HepG2 (cell line): ENCODE data around the gene DMAC1. TPM values are rescaled to one million over a fixed set of nuclear protein-coding genes. Genes with fewer than 3 reads are reported as not detected.

ENCODE experiments used
- ATAC-seq: fragments of 200-7000 bp; cut with Tn5 transposase; 3 replicates; pipeline ENCODE4 v1.9.1; 2020; ENCODE audit warnings: mild to moderate bottlenecking, moderate library complexity
- BruUV-seq: library from RNA; stranded (reverse); fragments of 400-500 nt; replicated peaks from 2 replicates; lab custom pipeline; 2021; lab: Mats Ljungman, UMichigan
- CTCF ChIA-PET: fragments of 300-600 bp; formaldehyde crosslinking; extraction: SDS; loops from one replicate; lab custom pipeline; 2021; ENCODE audit warnings: low total read pairs, inconsistent platforms, low intra/inter-chr PET ratio; lab: Yijun Ruan, JAX
- POLR2A ChIA-PET: fragments of 350-600 bp; sonication (Branson Sonifier 250); formaldehyde crosslinking; loops from one replicate; lab custom pipeline; 2020; ENCODE audit warnings: antibody characterized with exemption, inconsistent platforms; lab: Yijun Ruan, JAX
- DNase-seq: peaks from one replicate; pipeline ENCODE4 v3.0.0-alpha.2; 2015; ENCODE audit warnings: low spot score
- FAIRE-seq: peaks from 3 replicates; lab custom pipeline; 2011; peaks lifted over from hg19 to GRCh38; lab: Jason Lieb, UNC
- H2AFZ ChIP-seq: one replicate; pipeline ENCODE4 v1.6.1; 2011; ENCODE audit warnings: low read length, inconsistent platforms
- H3K27ac ChIP-seq: fragments of 300-600 bp; 3 replicates; pipeline ENCODE4 v1.8.0; 2011; ENCODE audit warnings: mixed run types, mild to moderate bottlenecking, mixed read lengths, low read length, inconsistent platforms; ENCODE audit not compliant: insufficient read depth; ENCODE audit errors: extremely low read length
- H3K27me3 ChIP-seq, 2 experiments: fragments of 200-600 bp in 1 of 2; 2 replicates in 1 of 2; 3 replicates in 1 of 2; pipeline versions ENCODE4 v1.6.0 to v1.8.0; 2011; ENCODE audit warnings: low read length in 2 of 2, mild to moderate bottlenecking in 2 of 2, moderate library complexity in 2 of 2, inconsistent platforms in 1 of 2; ENCODE audit not compliant: insufficient read depth in 2 of 2, control insufficient read depth in 1 of 2
- H3K36me3 ChIP-seq, 2 experiments: fragments of 200-600 bp in 1 of 2; replicated peaks in 1 of 2; 2 replicates in 1 of 2; 3 replicates in 1 of 2; pipeline versions ENCODE4 v1.5.1 to v1.8.0; 2011; ENCODE audit warnings: low read length in 2 of 2, inconsistent platforms in 1 of 2; ENCODE audit not compliant: insufficient read depth in 2 of 2, control insufficient read depth in 1 of 2
- H3K4me1 ChIP-seq: 2 replicates; pipeline ENCODE4 v1.5.1; 2012; ENCODE audit warnings: low read length, inconsistent platforms; ENCODE audit not compliant: insufficient read depth
- H3K4me2 ChIP-seq: 2 replicates; pipeline ENCODE4 v1.6.0; 2011; ENCODE audit warnings: low read depth, low read length, inconsistent platforms
- H3K4me3 ChIP-seq, 3 experiments: fragments of 200-600 bp in 1 of 3; sonication (generic), shearing (Covaris generic) in 1 of 3; replicated peaks in 1 of 3; 2 replicates each; pipeline ENCODE4 v1.5.1; 2011 to 2016; ENCODE audit warnings: low read length in 3 of 3, inconsistent platforms in 2 of 3, low read depth in 2 of 3, mild to moderate bottlenecking in 2 of 3, control low read depth in 1 of 3, mixed read lengths in 1 of 3; ENCODE audit not compliant: insufficient read depth in 1 of 3
- H3K79me2 ChIP-seq: one replicate; pipeline ENCODE4 v1.6.1; 2011; ENCODE audit warnings: low read length, inconsistent platforms; ENCODE audit not compliant: insufficient read depth
- H3K9ac ChIP-seq: 2 replicates; pipeline ENCODE4 v1.6.0; 2011; ENCODE audit warnings: mild to moderate bottlenecking, low read depth, low read length, inconsistent platforms; ENCODE audit not compliant: insufficient read depth
- H3K9me3 ChIP-seq: 2 replicates; pipeline ENCODE4 v1.5.1; 2012; ENCODE audit warnings: mild to moderate bottlenecking, low read length
- H4K20me1 ChIP-seq: 2 replicates; pipeline ENCODE4 v1.6.0; 2011; ENCODE audit warnings: inconsistent platforms, mild to moderate bottlenecking, low read length, moderate library complexity; ENCODE audit not compliant: insufficient read depth
- NCOA2 ChIP-seq: sonication (generic); formaldehyde crosslinking; IDR thresholded peaks from 2 replicates; pipeline ENCODE4 v1.8.0; 2022; ENCODE audit warnings: inconsistent platforms
- NRL ChIP-seq: sonication (generic); formaldehyde crosslinking; IDR thresholded peaks from 2 replicates; pipeline ENCODE4 v1.5.0; 2020; ENCODE audit warnings: missing genetic modification reagents, mild to moderate bottlenecking, moderate library complexity, borderline replicate concordance
- TCF7L2 ChIP-seq: IDR thresholded peaks from 2 replicates; pipeline ENCODE4 v1.6.1; 2011; ENCODE audit warnings: mild to moderate bottlenecking, low read depth, low read length, moderate library complexity
- ZNF24 ChIP-seq: fragments of 450-650 bp; IDR thresholded peaks from 2 replicates; pipeline ENCODE4 v1.6.1; 2017; ENCODE audit warnings: antibody characterized with exemption, mild to moderate bottlenecking
- WGBS: methylation state at CpG from one replicate; pipeline ENCODE4 v1.1.6; 2017; ENCODE audit warnings: low lambda C conversion rate; 5-methylcytosine and 5-hydroxymethylcytosine counted together
- in situ Hi-C: cut with HindIII; loops from 2 replicates; pipeline ENCODE4 v1.10.0; 2017; ENCODE audit warnings: low pct_unique_long_range_greater_than_20kb; ENCODE audit not compliant: extremely low pct_ligation_motif_present
- intact Hi-C: fragments of 100-400 bp; cut with micrococcal nuclease; formaldehyde crosslinking; loops from one replicate; pipeline ENCODE4 v1.10.0; 2022; ENCODE audit not compliant: unreplicated experiment
- polyA plus RNA-seq, 8 experiments: library from polyadenylated mRNA; depleted of rRNA in 3 of 8; stranded (reverse) in 7 of 8; unstranded in 1 of 8; fragments of >200 nt; fragmentation: Illumina TruSeq in 4 of 8; extraction: Trizol in 4 of 8; gene quantifications; 2 replicates each; pipeline versions ENCODE4 v1.2.1 to v1.2.3, GENCODE V29; 2011 to 2016; ENCODE audit warnings: low read depth in 4 of 8, missing spikeins in 1 of 8, mixed read lengths in 1 of 8; ENCODE audit not compliant: insufficient read depth in 1 of 8
- total RNA-seq, 5 experiments: library from RNA; depleted of rRNA; stranded (reverse); fragments of >200 nt; fragmentation: Illumina TruSeq; extraction: Trizol; gene quantifications; 2 replicates each; pipeline ENCODE4 v1.2.3, GENCODE V29; 2016; ENCODE audit warnings: low read depth in 1 of 5
- TF ChIP-seq, protein P1 (sequence below): sonication (generic); formaldehyde crosslinking; IDR thresholded peaks from 2 replicates; pipeline ENCODE4 v1.4.0; 2020; ENCODE audit warnings: missing genetic modification reagents
- TF ChIP-seq, protein P2 (sequence below): sonication (generic); formaldehyde crosslinking; IDR thresholded peaks from 2 replicates; pipeline ENCODE4 v1.8.1; 2023; ENCODE audit warnings: missing genetic modification reagents, inconsistent platforms, borderline replicate concordance

The DMAC1 gene
- total and polyA plus RNA-seq, 2 of the 13 experiments (the other 11 are each of a cell fraction or from before 2014, with no cell fraction given), result 44.3 to 72.9 TPM

DNA sequence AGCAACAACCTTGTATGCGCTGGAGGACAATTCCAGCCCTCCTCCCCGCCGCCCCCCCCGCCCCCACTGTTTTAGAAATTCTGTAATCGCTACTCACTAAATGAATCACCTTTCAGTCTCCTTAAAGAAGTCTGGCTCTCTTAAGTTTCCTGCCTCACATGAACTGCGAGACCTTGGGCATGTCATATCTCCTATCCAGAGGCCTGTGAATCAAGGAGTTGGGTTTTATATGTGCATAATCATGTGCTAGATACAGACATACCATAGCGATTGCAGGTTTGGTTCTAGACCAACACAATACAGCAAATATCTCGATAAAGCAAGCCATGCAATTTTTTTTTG lies 337 bp upstream of the DMAC1 start:
- Histone ChIP-seq H3K79me2 (peaks cover 10% of the 10 kb centered on the region), H3K4me2 (peak overlapping the region; percentile 77), H3K4me3 (peak overlapping the region; percentile 85 to 86 (median 86)), H3K27ac (no peak overlapping the region), H3K36me3 (peaks cover 0 to 7% of the 10 kb centered on the region in 2 experiments; a peak in 3 of 5 replicates), H2AFZ (peak overlapping the region; percentile 93), H3K27me3 (no peaks in the 10 kb centered on the region), H3K9ac (no peak overlapping the region), H3K4me1 (peaks cover 18% of the 10 kb centered on the region), H3K9me3 (no peaks in the 10 kb centered on the region), H4K20me1 (no peaks in the 10 kb centered on the region)
- intact Hi-C loops (no loop called here), in situ Hi-C loops (no loop called here)
- no peak for DNase-seq
- ATAC-seq, result peak; percentile 11; the same call in 1 of the 3 replicates
- 56% methylated on average over 5 of the region's 8 CpGs for WGBS
- no peak for FAIRE-seq
- TF ChIP-seq, protein P1, sequence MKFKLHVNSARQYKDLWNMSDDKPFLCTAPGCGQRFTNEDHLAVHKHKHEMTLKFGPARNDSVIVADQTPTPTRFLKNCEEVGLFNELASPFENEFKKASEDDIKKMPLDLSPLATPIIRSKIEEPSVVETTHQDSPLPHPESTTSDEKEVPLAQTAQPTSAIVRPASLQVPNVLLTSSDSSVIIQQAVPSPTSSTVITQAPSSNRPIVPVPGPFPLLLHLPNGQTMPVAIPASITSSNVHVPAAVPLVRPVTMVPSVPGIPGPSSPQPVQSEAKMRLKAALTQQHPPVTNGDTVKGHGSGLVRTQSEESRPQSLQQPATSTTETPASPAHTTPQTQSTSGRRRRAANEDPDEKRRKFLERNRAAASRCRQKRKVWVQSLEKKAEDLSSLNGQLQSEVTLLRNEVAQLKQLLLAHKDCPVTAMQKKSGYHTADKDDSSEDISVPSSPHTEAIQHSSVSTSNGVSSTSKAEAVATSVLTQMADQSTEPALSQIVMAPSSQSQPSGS (CRISPR knock-in tag), result no peak
- TF ChIP-seq NCOA2 (CRISPR knock-in tag), result 0 out of 2 replicates have a peak, but pooled peaks have one; percentile 5
- no peak for TF ChIP-seq TCF7L2
- no peak for TF ChIP-seq ZNF24
- POLR2A ChIA-PET, result no interaction called here
- CTCF ChIA-PET, result no interaction called here
- BruUV-seq, result no TSS peak

- Histone ChIP-seq H4K20me1 (no peaks in the 10 kb centered on the region), H3K27ac (no peak overlapping the region), H3K27me3 (no peaks in the 10 kb centered on the region), H3K4me2 (no peak overlapping the region), H3K79me2 (peaks cover 7% of the 10 kb centered on the region), H2AFZ (no peak overlapping the region), H3K9ac (no peak overlapping the region), H3K36me3 (peaks cover 0 to 7% of the 10 kb centered on the region in 2 experiments; a peak in 3 of 5 replicates), H3K9me3 (no peaks in the 10 kb centered on the region), H3K4me3 (no peak overlapping the region), H3K4me1 (peaks cover 14% of the 10 kb centered on the region)
- TF ChIP-seq, protein P2, sequence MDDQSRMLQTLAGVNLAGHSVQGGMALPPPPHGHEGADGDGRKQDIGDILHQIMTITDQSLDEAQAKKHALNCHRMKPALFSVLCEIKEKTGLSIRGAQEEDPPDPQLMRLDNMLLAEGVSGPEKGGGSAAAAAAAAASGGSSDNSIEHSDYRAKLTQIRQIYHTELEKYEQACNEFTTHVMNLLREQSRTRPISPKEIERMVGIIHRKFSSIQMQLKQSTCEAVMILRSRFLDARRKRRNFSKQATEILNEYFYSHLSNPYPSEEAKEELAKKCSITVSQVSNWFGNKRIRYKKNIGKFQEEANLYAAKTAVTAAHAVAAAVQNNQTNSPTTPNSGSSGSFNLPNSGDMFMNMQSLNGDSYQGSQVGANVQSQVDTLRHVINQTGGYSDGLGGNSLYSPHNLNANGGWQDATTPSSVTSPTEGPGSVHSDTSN (CRISPR knock-in tag), result no peak
- no peak for TF ChIP-seq NRL (CRISPR knock-in tag)
- DNase-seq, result no peak
- CTCF ChIA-PET, result no interaction called here
- in situ Hi-C loops (no loop called here), intact Hi-C loops (no loop called here)
- POLR2A ChIA-PET, result no interaction called here
- BruUV-seq, result no TSS peak
- WGBS, result 96% methylated on average over 3 of the region's 3 CpGs
- no peak for ATAC-seq
- FAIRE-seq, result no peak
Measured at GRCh38 chr9:7794196-7794595, 5.4 kb downstream of the DMAC1 start.
